IMR-90 (cell line): Measurements from ENCODE around the gene NNAT. TPM values are rescaled to one million over a fixed set of nuclear protein-coding genes. Genes with fewer than 3 reads are reported as not detected.

Source experiments
- ATAC-seq: fragments of 200-7000 bp; cut with Tn5 transposase; 2 replicates; pipeline ENCODE4 v1.9.1; 2020; ENCODE audit warnings: low read depth, mild to moderate bottlenecking, moderate library complexity
- BruUV-seq: library from RNA; stranded (reverse); fragments of 400-500 nt; replicated peaks from 2 replicates; lab custom pipeline; 2021; lab: Mats Ljungman, UMichigan
- CTCF ChIA-PET: fragments of 300-600 bp; formaldehyde crosslinking; extraction: SDS; loops from one replicate; lab custom pipeline; 2021; ENCODE audit warnings: antibody characterized with exemption; lab: Yijun Ruan, JAX
- POLR2A ChIA-PET: fragments of 300-600 bp; sonication (Branson Sonifier 250); formaldehyde crosslinking; loops from one replicate; lab custom pipeline; 2022; ENCODE audit warnings: antibody characterized with exemption; ENCODE audit not compliant: unreplicated experiment; lab: Charles Lee
- DNase-seq: peaks from one replicate; pipeline ENCODE4 v3.0.0; 2013
- H2AFZ ChIP-seq: replicated peaks from 2 replicates; pipeline ENCODE3; 2013; ENCODE audit warnings: low read length, mild to moderate bottlenecking; ENCODE audit not compliant: poor library complexity
- H2AK5ac ChIP-seq: 2 replicates; pipeline ENCODE4 v1.6.1; 2013; ENCODE audit warnings: low read depth, low read length, inconsistent platforms
- H2AK9ac ChIP-seq: replicated peaks from 2 replicates; pipeline ENCODE3; 2013; ENCODE audit warnings: mild to moderate bottlenecking, low read depth, low read length, moderate library complexity; ENCODE audit not compliant: poor library complexity
- H2BK120ac ChIP-seq: 2 replicates; pipeline ENCODE4 v1.6.1; 2013; ENCODE audit warnings: low read depth, low read length, inconsistent platforms
- H2BK15ac ChIP-seq: 3 replicates; pipeline ENCODE4 v1.6.1; 2013; ENCODE audit warnings: low read depth, low read length, inconsistent platforms
- H2BK20ac ChIP-seq: 2 replicates; pipeline ENCODE4 v1.6.1; 2013; ENCODE audit warnings: low read depth, mild to moderate bottlenecking, inconsistent platforms, low read length, moderate library complexity
- H2BK5ac ChIP-seq: 2 replicates; pipeline ENCODE4 v1.6.1; 2013; ENCODE audit warnings: mild to moderate bottlenecking, low read depth, low read length, inconsistent platforms; ENCODE audit not compliant: poor library complexity, severe bottlenecking
- H3K14ac ChIP-seq: replicated peaks from 2 replicates; pipeline ENCODE4 v1.6.1; 2013; ENCODE audit warnings: low read depth, low read length, inconsistent platforms
- H3K18ac ChIP-seq: 2 replicates; pipeline ENCODE4 v1.6.1; 2013; ENCODE audit warnings: low read depth, low read length, control low read depth
- H3K23ac ChIP-seq: 2 replicates; pipeline ENCODE4 v1.6.1; 2013; ENCODE audit warnings: low read depth, low read length, inconsistent platforms
- H3K27ac ChIP-seq: 2 replicates; pipeline ENCODE4 v1.5.1; 2013; ENCODE audit warnings: mild to moderate bottlenecking, control low read depth, low read length; ENCODE audit not compliant: insufficient read depth
- H3K27me3 ChIP-seq: 2 replicates; pipeline ENCODE4 v1.6.1; 2013; ENCODE audit warnings: low read length; ENCODE audit not compliant: control insufficient read depth, insufficient read depth
- H3K36me3 ChIP-seq: 2 replicates; pipeline ENCODE4 v1.6.1; 2013; ENCODE audit warnings: low read length, mixed read lengths; ENCODE audit not compliant: control insufficient read depth, insufficient read depth
- H3K4ac ChIP-seq: 2 replicates; pipeline ENCODE4 v1.6.1; 2013; ENCODE audit warnings: low read depth, low read length, inconsistent platforms
- H3K4me1 ChIP-seq: 2 replicates; pipeline ENCODE4 v1.6.1; 2013; ENCODE audit warnings: low read length, mixed read lengths; ENCODE audit not compliant: control insufficient read depth, insufficient read depth
- H3K4me2 ChIP-seq: 2 replicates; pipeline ENCODE4 v1.6.1; 2013; ENCODE audit warnings: low read depth, mild to moderate bottlenecking, control low read depth, low read length, moderate library complexity
- H3K4me3 ChIP-seq: 2 replicates; pipeline ENCODE4 v1.5.1; 2013; ENCODE audit warnings: low read depth, mild to moderate bottlenecking, control low read depth, low read length, moderate library complexity; ENCODE audit not compliant: insufficient read depth
- H3K56ac ChIP-seq: 2 replicates; pipeline ENCODE4 v1.6.1; 2013; ENCODE audit warnings: low read length, inconsistent platforms; ENCODE audit not compliant: insufficient read depth; ENCODE audit errors: extremely low read depth
- H3K79me1 ChIP-seq, 2 experiments: 2 replicates each; pipeline ENCODE4 v1.6.1; 2013; ENCODE audit warnings: low read length in 2 of 2, inconsistent platforms in 1 of 2, low read depth in 1 of 2
- H3K9ac ChIP-seq: 2 replicates; pipeline ENCODE4 v1.6.1; 2013; ENCODE audit warnings: low read depth, low read length, control low read depth
- H3K9me1 ChIP-seq: 2 replicates; pipeline ENCODE4 v1.6.1; 2013; ENCODE audit warnings: low read length, inconsistent platforms; ENCODE audit not compliant: insufficient read depth
- H3K9me3 ChIP-seq: 2 replicates; pipeline ENCODE4 v1.6.1; 2013; ENCODE audit warnings: low read length; ENCODE audit not compliant: control insufficient read depth, insufficient read depth
- H4K20me1 ChIP-seq: 2 replicates; pipeline ENCODE4 v1.6.1; 2013; ENCODE audit warnings: low read length, inconsistent platforms; ENCODE audit not compliant: insufficient read depth
- H4K5ac ChIP-seq: 2 replicates; pipeline ENCODE4 v1.6.1; 2013; ENCODE audit warnings: mild to moderate bottlenecking, low read depth, low read length, control low read depth
- H4K8ac ChIP-seq, 2 experiments: 2 replicates each; pipeline ENCODE4 v1.6.1; 2013; ENCODE audit warnings: low read depth in 2 of 2, low read length in 2 of 2, control low read depth in 1 of 2, inconsistent platforms in 1 of 2
- H4K91ac ChIP-seq: 2 replicates; pipeline ENCODE4 v1.6.1; 2013; ENCODE audit warnings: low read depth, low read length, inconsistent platforms; ENCODE audit not compliant: insufficient read depth
- CEBPB ChIP-seq: IDR thresholded peaks from 2 replicates; pipeline ENCODE4 v1.6.1; 2012; ENCODE audit warnings: low read depth, low read length, improper control_type of control experiment
- CHD1 ChIP-seq: IDR thresholded peaks from 2 replicates; pipeline ENCODE4 v1.6.1; 2012; ENCODE audit warnings: low read depth, low read length, improper control_type of control experiment
- MAZ ChIP-seq: IDR thresholded peaks from 2 replicates; pipeline ENCODE4 v1.6.1; 2012; ENCODE audit warnings: low read depth, mild to moderate bottlenecking, low read length, improper control_type of control experiment, moderate library complexity, borderline replicate concordance
- RCOR1 ChIP-seq: IDR thresholded peaks from 2 replicates; pipeline ENCODE4 v1.6.1; 2012; ENCODE audit warnings: mild to moderate bottlenecking, low read length, improper control_type of control experiment; ENCODE audit not compliant: insufficient replicate concordance
- SMC3 ChIP-seq: fragments of 150-350 bp; IDR thresholded peaks from 2 replicates; pipeline ENCODE4 v1.6.1; 2016; ENCODE audit warnings: low read depth, mild to moderate bottlenecking, antibody characterized with exemption, low read length, moderate library complexity
- WGBS, 2 experiments: methylation state at CpG; one replicate each; pipeline versions ENCODE4 v1.1.5 to v1.1.7; 2013; ENCODE audit warnings: missing lambda C conversion rate in 2 of 2; ENCODE audit not compliant: insufficient read length in 1 of 2; ENCODE audit errors: extremely low coverage in 2 of 2; 5-methylcytosine and 5-hydroxymethylcytosine counted together
- dilution Hi-C: fragments of 300-500 bp; cut with HindIII; formaldehyde crosslinking; loops from one replicate; pipeline ENCODE4 v1.14.3; 2018; ENCODE audit warnings: low sequenced_read_pairs; ENCODE audit not compliant: unreplicated experiment
- in situ Hi-C: fragments of 300-500 bp; cut with MboI; formaldehyde crosslinking; loops from 3 replicates; pipeline ENCODE4 v1.14.3; 2019; ENCODE audit warnings: low sequenced_read_pairs, inconsistent platforms, mixed read lengths
- intact Hi-C: fragments of 100-400 bp; cut with micrococcal nuclease; formaldehyde crosslinking; loops from 2 replicates; pipeline ENCODE4 v1.10.0; 2022
- polyA plus RNA-seq, 3 experiments: library from polyadenylated mRNA; depleted of rRNA; stranded (reverse); fragments of >200 nt; gene quantifications; 2 replicates each; pipeline ENCODE4 v1.2.3, GENCODE V29; 2012; ENCODE audit warnings: low replicate concordance in 1 of 3
- total RNA-seq: library from RNA; depleted of rRNA; stranded (reverse); fragments of >200 nt; gene quantifications from 2 replicates; pipeline ENCODE4 v1.2.3, GENCODE V29; 2012
- TF ChIP-seq, protein P1 (sequence below): fragments of 150-350 bp; IDR thresholded peaks from 2 replicates; pipeline ENCODE4 v1.6.1; 2017; ENCODE audit warnings: mild to moderate bottlenecking, antibody characterized with exemption, low read length, low read depth

Gene NNAT
- total and polyA plus RNA-seq, 2 of the 4 experiments (the other 2 are of a cell fraction), result 2.0 to 6.5 TPM

DNA sequence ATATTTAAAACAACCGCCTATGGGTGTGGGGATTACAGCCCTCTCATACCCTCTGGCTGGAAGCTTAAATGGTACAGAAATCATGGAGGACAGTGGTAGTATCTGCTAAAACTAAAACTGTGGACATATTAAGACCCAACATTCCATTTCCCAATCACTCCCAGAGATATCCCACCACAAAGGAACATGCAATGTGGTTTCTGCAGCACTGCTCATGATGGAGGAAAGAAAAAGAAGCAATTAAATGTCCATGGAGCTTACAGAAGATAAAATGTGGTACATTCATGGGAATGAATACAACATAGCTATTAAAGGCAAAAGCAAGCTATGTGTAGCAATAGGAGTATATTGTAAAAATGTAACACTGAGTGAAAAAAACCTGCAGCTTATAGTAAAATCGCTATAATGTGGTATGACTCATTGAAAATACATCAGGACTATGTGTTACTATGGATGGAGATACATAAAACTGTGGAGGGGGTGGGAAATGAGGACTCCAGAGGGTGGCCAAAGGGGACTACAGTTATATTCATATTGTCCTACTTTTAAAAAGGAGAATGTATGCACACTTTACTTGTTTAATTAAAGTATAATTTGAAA lies 22.9 kb upstream of the NNAT start:
- Histone ChIP-seq H2BK15ac (no peak overlapping the region), H3K18ac (no peak overlapping the region), H2AFZ (no peak overlapping the region), H4K20me1 (peaks cover 4% of the 10 kb centered on the region; the same call in 1 of the 2 replicates), H3K23ac (no peak overlapping the region), H3K9ac (no peak overlapping the region), H4K5ac (no peak overlapping the region), H2BK120ac (no peak overlapping the region), H3K9me3 (no peaks in the 10 kb centered on the region), H3K27me3 (no peaks in the 10 kb centered on the region), H3K4me2 (no peak overlapping the region), H3K36me3 (no peaks in the 10 kb centered on the region; the same call in 1 of the 2 replicates), H3K4me1 (peaks cover 2% of the 10 kb centered on the region; the same call in 1 of the 2 replicates), H4K8ac (no peak overlapping the region), H3K27ac (no peak overlapping the region), H3K4ac (no peak overlapping the region), H2AK5ac (no peak overlapping the region), H3K79me1 (no peaks in the 10 kb centered on the region; a peak in 1 of 4 replicates), H2AK9ac (no peak overlapping the region), H3K56ac (no peak overlapping the region), H2BK5ac (no peak overlapping the region), H3K14ac (no peak overlapping the region; the same call in 1 of the 2 replicates), H3K4me3 (no peak overlapping the region), H4K91ac (no peak overlapping the region), H2BK20ac (no peak overlapping the region), H3K9me1 (peaks cover 8% of the 10 kb centered on the region)
- peak; percentile 61 for ATAC-seq
- CTCF ChIA-PET, result no interaction called here
- POLR2A ChIA-PET, result no interaction called here
- 0% methylated on average over 1 of the region's 2 CpGs; no CpG with 5 or more reads in 1 of the 2 experiments for WGBS, 2 experiments
- intact Hi-C loops, result no loop called here
- DNase-seq, result peak; percentile 43
- in situ Hi-C loops, result no loop called here
- TF ChIP-seq SMC3 (no peak), CHD1 (no peak), RCOR1 (no peak), MAZ (no peak), CEBPB (no peak)
- TF ChIP-seq, protein P1, sequence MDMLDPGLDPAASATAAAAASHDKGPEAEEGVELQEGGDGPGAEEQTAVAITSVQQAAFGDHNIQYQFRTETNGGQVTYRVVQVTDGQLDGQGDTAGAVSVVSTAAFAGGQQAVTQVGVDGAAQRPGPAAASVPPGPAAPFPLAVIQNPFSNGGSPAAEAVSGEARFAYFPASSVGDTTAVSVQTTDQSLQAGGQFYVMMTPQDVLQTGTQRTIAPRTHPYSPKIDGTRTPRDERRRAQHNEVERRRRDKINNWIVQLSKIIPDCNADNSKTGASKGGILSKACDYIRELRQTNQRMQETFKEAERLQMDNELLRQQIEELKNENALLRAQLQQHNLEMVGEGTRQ, result no peak
- dilution Hi-C loops, result no loop called here
- no TSS peak for BruUV-seq
